GM21447 (cell line): Measurements from ENCODE around the gene SLC6A9.

Experiments
- ATAC-seq: cut with Tn5 transposase; IDR thresholded peaks from one replicate; pipeline ENCODE4 v1.9.1; 2021; ENCODE audit not compliant: unreplicated experiment

Gene SLC6A9

DNA sequence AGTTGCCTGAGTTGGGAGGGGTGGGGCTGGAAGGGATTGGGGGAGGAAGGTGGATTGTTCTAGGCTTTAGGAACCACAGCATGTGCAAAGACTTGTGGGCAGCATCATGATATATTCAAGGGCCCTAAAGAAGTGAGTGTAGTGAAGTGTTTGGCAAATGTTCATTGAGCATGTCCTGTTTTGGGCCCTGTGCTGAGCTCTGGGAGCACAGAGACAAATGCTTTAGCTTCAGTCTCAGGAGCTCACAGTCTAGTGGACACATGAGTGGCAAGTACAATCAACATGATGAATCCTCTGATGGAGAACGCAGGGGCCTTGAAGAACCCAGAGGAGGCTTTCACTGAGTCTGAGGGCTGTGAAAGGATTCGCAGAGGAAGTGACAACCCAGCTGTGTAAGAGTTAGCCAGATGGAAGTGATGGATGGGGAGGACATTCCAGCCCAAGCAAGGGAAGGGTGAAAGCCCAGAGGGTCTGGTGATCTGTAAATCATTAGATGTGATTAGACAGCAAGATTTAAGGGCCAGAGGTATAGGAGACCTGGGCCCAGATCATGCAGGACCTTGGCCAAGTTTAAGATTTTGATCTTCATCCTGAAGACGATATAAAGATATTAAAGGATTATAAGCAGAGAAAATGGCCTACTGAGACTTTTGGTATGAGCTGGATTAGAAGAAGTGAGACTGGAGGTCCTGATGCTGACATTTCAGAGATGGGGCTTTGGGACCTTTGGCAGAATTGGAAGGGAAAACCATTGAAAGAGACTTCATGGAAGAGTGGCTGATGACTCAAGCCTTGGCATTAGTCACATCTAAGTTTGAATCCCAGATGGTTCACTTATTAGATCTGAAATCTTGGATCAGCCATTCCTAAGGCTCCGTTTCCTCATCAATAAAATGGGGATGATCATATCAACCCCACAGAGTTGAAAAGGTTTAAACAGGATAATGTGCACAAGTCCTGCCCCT is 80.0 kb downstream of the SLC6A9 start:
- no peak for ATAC-seq

DNA sequence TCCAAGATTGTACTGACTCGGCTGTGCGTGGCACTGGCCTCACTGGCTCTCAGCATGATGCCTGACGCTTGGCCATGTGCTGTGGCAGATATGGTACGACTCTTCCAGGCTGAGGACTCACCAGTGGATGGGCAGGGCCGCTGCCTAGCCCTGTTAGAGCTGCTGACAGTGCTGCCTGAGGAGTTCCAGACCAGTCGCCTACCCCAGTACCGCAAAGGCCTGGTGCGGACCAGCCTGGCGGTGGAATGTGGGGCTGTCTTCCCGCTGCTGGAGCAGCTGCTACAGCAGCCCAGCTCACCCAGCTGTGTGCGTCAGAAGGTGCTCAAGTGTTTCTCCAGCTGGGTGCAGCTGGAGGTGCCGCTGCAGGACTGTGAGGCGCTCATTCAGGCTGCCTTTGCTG is 81.6 kb downstream of the SLC6A9 start:
- no peak for ATAC-seq

DNA sequence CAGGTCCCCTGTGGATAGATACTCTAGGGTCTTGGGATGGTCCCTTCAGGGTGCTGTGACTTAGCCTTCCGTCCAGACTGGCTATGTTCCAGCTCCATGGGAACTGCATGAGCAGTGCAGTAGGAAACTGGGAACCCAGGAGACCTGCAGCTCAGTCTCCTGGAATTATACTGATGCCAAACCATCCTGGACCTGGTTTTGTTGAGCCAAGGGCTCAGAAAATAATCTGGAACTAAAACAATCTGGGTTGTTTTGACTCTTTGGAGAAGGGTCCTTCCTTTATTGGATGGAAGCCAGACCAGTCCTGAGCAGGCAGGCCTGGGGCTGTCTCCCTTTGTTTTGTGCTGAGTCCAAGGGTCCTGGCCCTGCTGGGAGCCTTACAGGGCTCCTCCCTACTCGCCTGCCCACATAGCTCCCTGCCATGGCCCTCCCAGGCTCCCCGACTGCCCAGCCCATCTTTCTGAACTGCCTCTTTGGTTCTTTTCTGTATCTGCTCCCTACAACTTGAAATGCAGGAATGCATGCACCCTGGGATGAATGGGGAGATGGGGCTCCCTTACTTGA is 83.3 kb downstream of the SLC6A9 start:
- no peak for ATAC-seq

DNA sequence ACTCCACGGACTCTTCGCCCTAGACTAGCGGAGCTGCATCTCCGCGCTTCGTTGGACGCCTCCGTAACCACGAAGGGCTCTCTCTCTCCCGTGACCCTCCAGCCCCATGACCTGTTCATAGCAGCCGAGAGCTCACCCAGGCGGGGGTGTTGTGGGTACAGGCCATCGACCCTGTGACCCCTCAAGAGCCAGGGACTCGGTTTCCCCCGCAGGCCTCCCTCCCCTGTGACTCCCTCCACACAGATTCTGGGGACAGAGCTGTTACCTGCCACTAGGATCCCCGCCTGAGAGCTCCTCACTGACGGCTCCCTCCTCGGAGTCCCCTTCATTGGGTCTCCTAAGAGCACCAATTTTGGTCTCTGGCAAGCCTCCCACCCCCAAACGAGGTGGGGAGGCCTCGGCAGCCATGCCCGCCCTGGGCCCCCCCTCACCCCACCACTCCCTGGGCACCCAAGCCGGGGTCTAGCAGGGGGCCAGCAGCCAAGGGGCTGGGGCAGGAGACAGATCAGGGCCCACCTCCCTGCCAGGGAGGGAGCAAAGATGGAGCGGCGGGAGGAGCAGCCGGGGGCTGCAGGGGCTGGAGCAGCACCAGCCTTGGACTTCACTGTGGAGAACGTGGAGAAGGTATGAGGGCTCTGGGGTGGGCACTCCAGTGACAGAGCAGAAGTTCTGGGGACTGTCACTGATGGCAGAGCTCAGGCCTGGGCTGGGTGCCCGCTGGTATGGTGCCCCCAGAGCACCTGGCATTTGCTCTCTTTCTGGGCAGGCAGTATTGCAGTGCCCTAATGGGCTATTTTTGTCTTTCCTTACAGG is 84.0 kb downstream of the SLC6A9 start:
- no peak for ATAC-seq
